ENCODE measurements around the gene MRPL1. TPM values are rescaled to one million over a fixed set of nuclear protein-coding genes. Genes with fewer than 3 reads are reported as not detected.

MRPL1 gene
- total and polyA plus RNA-seq, 2 of the 13 experiments (the other 11 are each of a cell fraction or from before 2014, with no cell fraction given), result 23.3 to 61.5 TPM

- TF ChIP-seq PHF20 (CRISPR knock-in tag; IDR thresholded peaks at IDR 0.05), result no peak
- TF ChIP-seq SSRP1 (CRISPR knock-in tag; IDR thresholded peaks at IDR 0.05), result no peak
- TF ChIP-seq CCDC6 (CRISPR knock-in tag; IDR thresholded peaks at IDR 0.05), result no peak
- no peak for TF ChIP-seq REST (IDR thresholded peaks at IDR 0.05; ENCODE audit: borderline replicate concordance in 1 of 2, low read depth in 1 of 2, low read length in 2 of 2)
- no peak for TF ChIP-seq ZNF20 (CRISPR knock-in tag; IDR thresholded peaks at IDR 0.05)
- TF ChIP-seq ZNF546 (CRISPR knock-in tag; conservative IDR thresholded peaks at IDR 0.05), result no peak
- TF ChIP-seq, protein P1, sequence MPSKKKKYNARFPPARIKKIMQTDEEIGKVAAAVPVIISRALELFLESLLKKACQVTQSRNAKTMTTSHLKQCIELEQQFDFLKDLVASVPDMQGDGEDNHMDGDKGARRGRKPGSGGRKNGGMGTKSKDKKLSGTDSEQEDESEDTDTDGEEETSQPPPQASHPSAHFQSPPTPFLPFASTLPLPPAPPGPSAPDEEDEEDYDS (CRISPR knock-in tag; IDR thresholded peaks at IDR 0.05), result no peak
- TF ChIP-seq HNRNPL (IDR thresholded peaks at IDR 0.05; ENCODE audit: low read depth, low read length), result no peak
- TF ChIP-seq CSRNP2 (CRISPR knock-in tag; conservative IDR thresholded peaks at IDR 0.05; ENCODE audit: low read depth), result no peak
- TF ChIP-seq REPIN1 (CRISPR knock-in tag; IDR thresholded peaks at IDR 0.05; ENCODE audit: borderline replicate concordance, low read depth), result no peak
- no peak for TF ChIP-seq ZBTB42 (CRISPR knock-in tag; IDR thresholded peaks at IDR 0.05)
- TF ChIP-seq NRL (CRISPR knock-in tag; IDR thresholded peaks at IDR 0.05; ENCODE audit: borderline replicate concordance), result no peak
- TF ChIP-seq FUBP1 (CRISPR knock-in tag; IDR thresholded peaks at IDR 0.05; ENCODE audit: borderline replicate concordance), result no peak
- no peak for TF ChIP-seq PPARG (CRISPR knock-in tag; conservative IDR thresholded peaks at IDR 0.05)
- no peak for TF ChIP-seq ETV6 (CRISPR knock-in tag; conservative IDR thresholded peaks at IDR 0.05)
Measured at GRCh38 chr4:77817304-77818072, 45.1 kb upstream of the MRPL1 start (continued).
